ENCODE results near the gene PLA2G5.

DNA sequence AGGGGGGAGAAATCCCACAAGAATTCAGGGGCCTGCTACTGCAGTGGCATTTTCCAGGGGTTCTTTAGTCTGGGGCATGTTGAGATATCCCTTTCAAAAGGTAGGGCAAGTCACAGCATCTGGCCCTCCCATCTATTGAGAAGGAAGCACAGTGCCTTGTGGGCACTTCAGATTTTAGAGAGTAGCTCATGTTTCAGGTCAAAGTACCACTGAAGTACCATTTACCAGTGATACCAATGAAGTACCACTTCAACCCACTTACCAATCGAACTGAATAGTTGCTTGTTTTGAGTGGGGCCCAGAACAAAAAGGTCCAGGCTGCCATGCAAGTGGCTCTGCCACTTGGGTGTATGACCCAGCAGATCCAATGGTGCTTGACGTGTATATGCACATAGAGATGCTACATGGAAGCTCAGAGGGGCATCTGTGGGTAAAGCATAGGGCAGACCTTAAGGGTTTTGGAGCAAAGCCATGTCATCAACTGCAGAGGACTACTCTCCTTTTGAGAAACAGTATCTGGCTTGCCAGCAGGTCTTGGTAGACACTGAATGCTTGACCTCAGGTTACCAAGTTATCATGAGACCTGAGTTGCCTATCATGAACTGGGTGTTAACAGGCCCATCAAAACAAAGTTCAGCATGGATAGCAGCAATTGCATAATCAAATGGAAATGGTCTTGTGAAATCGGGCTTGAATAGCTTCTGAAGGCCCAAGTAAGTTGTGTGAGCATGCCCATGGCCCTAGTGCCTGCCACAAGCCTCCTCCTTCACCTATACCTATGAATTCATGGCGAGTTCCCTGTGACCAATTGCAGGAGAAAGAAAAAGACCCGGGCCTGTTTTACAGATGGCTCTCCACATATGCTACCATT is 25.8 kb downstream of the PLA2G5 start:
- TF ChIP-seq USF2 (IDR thresholded peaks at IDR 0.05; ENCODE audit: low read depth, low read length) = no peak
- TF ChIP-seq ELK1 (IDR thresholded peaks at IDR 0.05; ENCODE audit: borderline replicate concordance, low read depth, low read length) = no peak
- no peak for TF ChIP-seq POLR2A (IDR thresholded peaks at IDR 0.05; ENCODE audit: low read depth, low read length)
- no peak for TF ChIP-seq CTCF (conservative IDR thresholded peaks at IDR 0.05; ENCODE audit: low read depth, low read length)
- TF ChIP-seq SMC3 (IDR thresholded peaks at IDR 0.05; ENCODE audit: low read depth, low read length) = no peak
- TF ChIP-seq FOS (IDR thresholded peaks at IDR 0.05; ENCODE audit: low read depth, low read length) = no peak
- TF ChIP-seq RAD21 (IDR thresholded peaks at IDR 0.05; ENCODE audit: low read length) = no peak
- no peak for TF ChIP-seq MAFK (IDR thresholded peaks at IDR 0.05; ENCODE audit: low read depth, low read length)
- no peak for TF ChIP-seq RCOR1 (IDR thresholded peaks at IDR 0.05; ENCODE audit: insufficient replicate concordance, low read length)
- no peak for TF ChIP-seq MXI1 (IDR thresholded peaks at IDR 0.05; ENCODE audit: borderline replicate concordance, low read depth, low read length)
- no peak for TF ChIP-seq NFE2L2 (IDR thresholded peaks at IDR 0.05; ENCODE audit: low read depth, low read length)
- TF ChIP-seq BHLHE40 (IDR thresholded peaks at IDR 0.05; ENCODE audit: low read depth, low read length) = no peak

Measured in IMR-90 (cell line).